Cardiac muscle cell (in vitro differentiated cells and primary cell): Measurements from ENCODE around the gene RETREG1. TPM values are rescaled to one million over a fixed set of nuclear protein-coding genes. Genes with fewer than 3 reads are reported as not detected.

Source experiments
- DNase-seq, 2 donors: peaks; one replicate each; pipeline versions ENCODE4 v3.0.0 to v3.0.0-alpha.2; 2010 to 2017; ENCODE audit warnings: low read depth in 1 of 2, low spot score in 1 of 2
- H3K27ac ChIP-seq: fragments of 200-600 bp; sonication (generic); 2 replicates; pipeline ENCODE4 v1.5.1; 2016
- H3K27me3 ChIP-seq: fragments of 200-600 bp; sonication (generic); 2 replicates; pipeline ENCODE4 v1.6.0; 2016; ENCODE audit warnings: control low read depth
- H3K36me3 ChIP-seq: fragments of 200-600 bp; sonication (generic); 2 replicates; pipeline ENCODE4 v1.5.1; 2016; ENCODE audit warnings: control low read depth
- H3K4me1 ChIP-seq: fragments of 200-600 bp; sonication (generic); 2 replicates; pipeline ENCODE4 v1.8.1; 2017; ENCODE audit warnings: low read depth, mild to moderate bottlenecking, mixed run types
- H3K4me3 ChIP-seq: fragments of 200-600 bp; sonication (generic); 2 replicates; pipeline ENCODE4 v1.5.1; 2016; ENCODE audit warnings: mild to moderate bottlenecking
- H3K9me3 ChIP-seq: fragments of 200-600 bp; sonication (generic); 2 replicates; pipeline ENCODE4 v1.5.1; 2017; ENCODE audit warnings: low read depth, mild to moderate bottlenecking, control low read depth
- polyA plus RNA-seq: library from polyadenylated mRNA; unstranded; fragments of >200 nt; fragmentation: Nextera tagmentation; extraction: Ambion mirVana; gene quantifications from 2 replicates; pipeline ENCODE4 v1.2.1, GENCODE V29; 2016
- total RNA-seq: library from RNA; depleted of rRNA; stranded (reverse); fragments of >200 nt; gene quantifications from 2 replicates; pipeline ENCODE4 v1.2.3, GENCODE V29; 2016
- TF ChIP-seq, protein P1 (sequence below): IDR thresholded peaks from 2 replicates; pipeline ENCODE4 v1.5.1; 2012; ENCODE audit warnings: low read depth, mild to moderate bottlenecking, low read length

The RETREG1 gene
- total and polyA plus RNA-seq, 2 experiments from 2014 or later = 14.0 to 39.2 TPM

DNA sequence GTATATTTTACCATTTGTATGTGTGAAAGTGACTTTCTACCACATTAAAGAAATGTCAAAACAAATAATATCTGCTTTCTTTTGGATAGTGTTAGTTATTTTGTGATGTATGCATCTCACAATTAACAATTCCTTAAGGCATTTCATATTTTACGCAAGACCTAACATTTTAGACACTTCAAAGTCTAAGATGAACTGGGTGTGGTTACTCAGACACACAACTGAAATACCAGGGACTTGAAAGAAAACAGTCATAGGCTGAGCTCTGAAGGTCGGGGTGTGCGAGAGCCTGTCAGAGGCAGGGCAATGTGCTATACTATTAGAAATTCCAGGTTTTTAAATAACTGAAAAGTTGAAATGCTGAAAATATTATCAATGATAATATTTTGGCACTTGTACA is 106.7 kb downstream of the RETREG1 start:
- H3K27ac ChIP-seq = peak overlapping the region; percentile 90
- H3K27me3 ChIP-seq = no peaks in the 10 kb centered on the region
- H3K4me1 ChIP-seq = peaks cover 21% of the 10 kb centered on the region
- TF ChIP-seq, protein P1, sequence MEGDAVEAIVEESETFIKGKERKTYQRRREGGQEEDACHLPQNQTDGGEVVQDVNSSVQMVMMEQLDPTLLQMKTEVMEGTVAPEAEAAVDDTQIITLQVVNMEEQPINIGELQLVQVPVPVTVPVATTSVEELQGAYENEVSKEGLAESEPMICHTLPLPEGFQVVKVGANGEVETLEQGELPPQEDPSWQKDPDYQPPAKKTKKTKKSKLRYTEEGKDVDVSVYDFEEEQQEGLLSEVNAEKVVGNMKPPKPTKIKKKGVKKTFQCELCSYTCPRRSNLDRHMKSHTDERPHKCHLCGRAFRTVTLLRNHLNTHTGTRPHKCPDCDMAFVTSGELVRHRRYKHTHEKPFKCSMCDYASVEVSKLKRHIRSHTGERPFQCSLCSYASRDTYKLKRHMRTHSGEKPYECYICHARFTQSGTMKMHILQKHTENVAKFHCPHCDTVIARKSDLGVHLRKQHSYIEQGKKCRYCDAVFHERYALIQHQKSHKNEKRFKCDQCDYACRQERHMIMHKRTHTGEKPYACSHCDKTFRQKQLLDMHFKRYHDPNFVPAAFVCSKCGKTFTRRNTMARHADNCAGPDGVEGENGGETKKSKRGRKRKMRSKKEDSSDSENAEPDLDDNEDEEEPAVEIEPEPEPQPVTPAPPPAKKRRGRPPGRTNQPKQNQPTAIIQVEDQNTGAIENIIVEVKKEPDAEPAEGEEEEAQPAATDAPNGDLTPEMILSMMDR = no peak
- no peaks in the 10 kb centered on the region for H3K9me3 ChIP-seq
- no peak for DNase-seq
- no peaks in the 10 kb centered on the region for H3K36me3 ChIP-seq
- no peak overlapping the region for H3K4me3 ChIP-seq

DNA sequence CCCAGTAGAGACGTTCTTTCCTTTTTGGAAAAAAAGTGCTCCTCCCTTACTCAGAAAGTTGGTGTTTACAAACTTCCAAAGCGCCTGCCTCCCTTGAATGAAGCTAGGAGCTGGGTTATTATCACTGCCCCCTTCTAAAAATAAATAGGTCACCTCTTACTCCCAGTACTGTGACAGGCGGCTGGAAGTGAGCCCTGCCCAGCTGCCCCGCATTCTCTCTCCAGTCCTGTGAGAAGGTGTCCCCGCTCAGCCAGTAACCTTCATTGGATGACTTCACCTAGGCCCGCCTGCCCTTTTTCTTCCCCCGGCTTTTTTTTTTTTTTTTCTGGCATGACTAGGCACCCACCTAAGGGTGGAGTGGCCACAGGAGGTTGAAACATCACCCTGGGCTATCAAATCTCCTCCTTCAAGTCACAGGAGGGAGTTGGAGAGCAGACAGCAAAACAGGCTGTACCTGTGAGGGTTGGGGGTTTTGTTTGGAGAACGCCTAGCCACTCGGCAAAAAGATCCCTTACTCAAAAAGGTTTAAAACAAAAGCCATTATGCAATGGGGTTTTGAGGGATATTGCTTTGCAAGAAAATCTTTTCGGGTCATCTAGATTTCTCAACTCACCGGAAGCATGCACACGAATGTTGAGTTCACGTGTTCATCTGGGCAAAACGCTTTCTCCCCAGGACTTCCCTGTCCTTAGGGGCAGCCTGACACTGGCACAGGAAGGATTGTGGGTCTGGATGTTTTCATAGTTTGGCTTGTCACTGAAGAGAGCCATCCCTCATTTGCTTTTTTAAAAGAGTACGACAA is 107.9 kb downstream of the RETREG1 start:
- Histone ChIP-seq H3K27ac (peak overlapping the region; percentile 90), H3K9me3 (no peaks in the 10 kb centered on the region), H3K27me3 (no peaks in the 10 kb centered on the region), H3K36me3 (no peaks in the 10 kb centered on the region), H3K4me3 (peak overlapping the region; percentile 38), H3K4me1 (peaks cover 21% of the 10 kb centered on the region)
- peak in 1 of 2 donors; percentile 89 for DNase-seq
- TF ChIP-seq, protein P1 = no peak

DNA sequence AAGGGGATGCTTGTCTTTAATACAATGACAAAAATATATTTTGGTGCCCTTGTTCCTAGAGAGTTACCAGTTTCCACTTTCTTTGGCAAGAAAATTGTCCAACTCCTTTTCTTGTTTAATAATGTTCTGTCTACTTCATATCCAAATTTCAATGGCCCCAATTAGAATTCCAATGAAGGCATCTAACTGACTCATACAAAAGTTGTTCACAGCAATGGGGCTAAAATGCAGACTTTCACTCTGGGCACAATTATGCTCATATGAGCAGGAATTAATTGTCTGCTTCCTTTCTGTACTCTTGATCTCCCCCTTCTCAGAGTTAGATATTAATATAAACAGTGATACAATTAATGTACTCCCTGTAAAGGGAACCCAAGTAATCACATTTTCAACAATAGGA is 109.1 kb downstream of the RETREG1 start:
- Histone ChIP-seq H3K9me3 (no peaks in the 10 kb centered on the region), H3K36me3 (no peaks in the 10 kb centered on the region), H3K4me1 (peaks cover 21% of the 10 kb centered on the region), H3K4me3 (peak overlapping the region; percentile 38), H3K27ac (peak overlapping the region; percentile 90), H3K27me3 (no peaks in the 10 kb centered on the region)
- no peak for DNase-seq
- TF ChIP-seq, protein P1 = no peak

DNA sequence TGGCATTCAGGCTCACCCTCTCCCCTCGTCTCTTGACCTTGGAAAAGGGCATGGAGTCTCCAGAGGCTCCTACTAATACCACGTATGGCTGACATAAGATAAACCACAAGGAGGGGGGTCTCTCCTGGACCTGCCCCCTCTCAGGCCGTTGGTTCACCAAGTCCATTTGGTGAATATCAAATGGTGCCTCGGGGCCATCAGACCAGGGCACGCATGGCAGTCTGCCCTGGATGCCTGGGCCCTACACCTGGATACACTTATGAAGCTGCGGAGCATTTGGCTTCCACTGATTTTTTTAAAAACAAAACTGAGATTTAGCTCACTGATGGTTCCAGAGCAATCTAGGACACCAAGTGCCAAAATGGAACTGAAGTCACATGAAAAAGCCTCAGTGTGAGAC is 110.9 kb downstream of the RETREG1 start:
- H3K27ac ChIP-seq = no peak overlapping the region
- H3K4me1 ChIP-seq = peaks cover 21% of the 10 kb centered on the region
- H3K9me3 ChIP-seq = no peaks in the 10 kb centered on the region
- H3K27me3 ChIP-seq = no peaks in the 10 kb centered on the region
- H3K36me3 ChIP-seq = no peaks in the 10 kb centered on the region
- no peak for DNase-seq
- TF ChIP-seq, protein P1 = no peak
- no peak overlapping the region for H3K4me3 ChIP-seq

DNA sequence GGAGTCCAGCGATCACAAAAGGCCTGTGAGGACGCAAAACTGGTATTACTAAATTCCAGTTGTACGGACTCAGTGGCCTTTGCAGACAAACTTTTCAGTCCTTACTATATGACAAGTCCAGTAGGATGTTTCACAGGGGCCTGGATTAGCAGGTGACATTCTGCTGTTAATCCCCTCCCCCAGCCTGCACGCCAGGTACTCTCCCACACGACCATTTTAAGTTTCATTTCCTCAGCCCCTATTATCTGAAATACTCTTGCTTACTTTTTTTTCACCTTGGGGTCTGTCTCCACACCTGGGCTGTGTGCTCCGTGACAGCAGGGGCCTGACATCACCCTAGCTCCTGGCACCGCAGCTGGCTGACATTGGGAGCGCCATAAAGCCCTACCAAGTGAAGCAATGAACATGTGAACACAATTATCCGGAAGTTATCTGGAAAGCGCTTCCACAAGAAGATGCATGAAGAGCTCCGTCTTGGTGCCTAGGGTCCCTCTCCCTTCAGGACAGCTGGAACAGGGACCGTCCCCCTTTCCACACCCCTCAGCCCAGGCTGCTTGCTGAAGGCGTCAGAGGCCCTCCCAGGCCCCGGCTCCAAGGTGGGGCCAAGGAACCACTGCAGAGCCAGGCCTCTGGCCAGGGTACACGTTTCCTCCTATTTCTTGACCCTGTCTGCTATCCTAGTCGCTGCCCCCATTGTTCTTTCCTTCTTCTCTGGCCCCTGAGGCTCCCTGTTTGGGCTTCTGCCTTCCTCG is 111.5 kb downstream of the RETREG1 start:
- Histone ChIP-seq H3K27ac (no peak overlapping the region), H3K36me3 (no peaks in the 10 kb centered on the region), H3K4me3 (no peak overlapping the region), H3K4me1 (peaks cover 21% of the 10 kb centered on the region), H3K9me3 (no peaks in the 10 kb centered on the region), H3K27me3 (no peaks in the 10 kb centered on the region)
- TF ChIP-seq, protein P1 = no peak
- no peak for DNase-seq
